ENCODE results near the gene EDN1. TPM values are rescaled to one million over a fixed set of nuclear protein-coding genes. Genes with fewer than 3 reads are reported as not detected.

The EDN1 gene
- total RNA-seq, 2 donors from 2014 or later, result 0.20 TPM; not detected in 1

DNA sequence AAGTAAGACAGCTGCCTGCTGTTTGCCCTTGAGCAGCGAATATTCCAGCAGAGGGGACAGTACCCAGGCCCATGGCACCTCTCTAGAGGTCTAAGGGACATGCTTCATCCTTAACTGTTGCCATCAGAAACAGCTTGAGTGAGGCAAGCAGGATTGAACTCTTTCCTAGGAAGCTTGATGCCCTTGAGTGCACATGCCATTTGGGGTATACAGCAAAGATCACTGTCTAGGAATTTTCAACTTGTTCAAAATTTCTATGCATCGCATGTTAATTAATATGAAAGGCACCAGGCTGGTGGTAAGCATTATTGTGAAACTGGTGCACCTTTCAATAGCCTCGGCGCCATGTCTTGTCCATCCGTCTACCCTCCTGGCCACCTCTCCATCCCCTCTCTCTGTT is 54.1 kb downstream of the EDN1 start:
- H3K27me3 Mint-ChIP-seq, result peaks cover 0 to 2% of the 10 kb centered on the region in 2 donors
- H3K4me1 Mint-ChIP-seq (ENCODE audit: low read depth in 2 of 2), result no peaks in the 10 kb centered on the region
- H3K27ac Mint-ChIP-seq, result no peak overlapping the region
- H3K9me3 Mint-ChIP-seq, result no peaks in the 10 kb centered on the region
- no peak for ATAC-seq
- no peaks in the 10 kb centered on the region for H3K36me3 Mint-ChIP-seq
- DNase-seq (ENCODE audit: low spot score), result no peak
- no peak overlapping the region for H3K4me3 Mint-ChIP-seq

- H3K4me3 Mint-ChIP-seq, result no peak overlapping the region
- H3K9me3 Mint-ChIP-seq, result no peaks in the 10 kb centered on the region
- no peaks in the 10 kb centered on the region for H3K36me3 Mint-ChIP-seq
- H3K27me3 Mint-ChIP-seq, result peaks cover 2 to 5% of the 10 kb centered on the region in 2 donors
- ATAC-seq, result no peak
- no peaks in the 10 kb centered on the region for H3K4me1 Mint-ChIP-seq (ENCODE audit: low read depth in 2 of 2)
- no peak for DNase-seq (ENCODE audit: low spot score)
- H3K27ac Mint-ChIP-seq, result no peak overlapping the region
These were observed 55.0 kb downstream of the EDN1 start for GRCh38 chr6:12344961-12345693.

DNA sequence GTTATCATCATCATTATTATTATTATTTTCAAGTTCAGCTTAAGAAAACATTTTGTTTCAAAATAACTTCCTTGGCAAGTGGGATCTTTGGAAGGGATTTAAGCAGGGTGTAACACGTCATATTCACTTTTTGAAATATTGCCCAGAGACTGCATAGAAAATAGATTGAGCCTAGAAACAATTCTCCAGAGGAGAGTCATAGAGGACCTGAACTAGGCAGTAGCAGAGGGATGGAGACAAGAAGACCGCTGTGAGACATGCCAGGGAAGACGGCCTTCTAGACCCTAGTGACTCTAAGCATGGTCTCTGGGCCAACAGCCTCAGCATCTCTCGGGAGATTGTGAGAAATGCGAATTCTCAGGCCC is 55.5 kb downstream of the EDN1 start:
- ATAC-seq, result no peak
- Mint-ChIP-seq H3K27ac (no peak overlapping the region), H3K4me1 (ENCODE audit: low read depth in 2 of 2) (no peaks in the 10 kb centered on the region), H3K36me3 (no peaks in the 10 kb centered on the region), H3K9me3 (no peaks in the 10 kb centered on the region), H3K27me3 (peaks cover 2 to 5% of the 10 kb centered on the region in 2 donors), H3K4me3 (no peak overlapping the region)
- DNase-seq (ENCODE audit: low spot score), result no peak

All from natural killer cell treated with Interleukin-12 subunit alpha and Interleukin-12 subunit beta and Interleukin-15 and Interleukin-18, amount 100 ng/mL, for 72 hours (primary cell).